GM18867 (cell line): ENCODE results near the gene PCDHGA10.
A peak's percentile ranks its signal among the peaks of the same experiment; 100 is the strongest.
"Not testable (repeated sequence)": the region's sequence is repeated elsewhere in the genome, so short reads cannot be mapped to it uniquely, and the experiment has no call there.

Experiments
- ATAC-seq: cut with Tn5 transposase; IDR thresholded peaks from one replicate; pipeline ENCODE4 v1.9.1; 2021; ENCODE audit warnings: mild to moderate bottlenecking, moderate library complexity; ENCODE audit not compliant: unreplicated experiment

Gene PCDHGA10

DNA sequence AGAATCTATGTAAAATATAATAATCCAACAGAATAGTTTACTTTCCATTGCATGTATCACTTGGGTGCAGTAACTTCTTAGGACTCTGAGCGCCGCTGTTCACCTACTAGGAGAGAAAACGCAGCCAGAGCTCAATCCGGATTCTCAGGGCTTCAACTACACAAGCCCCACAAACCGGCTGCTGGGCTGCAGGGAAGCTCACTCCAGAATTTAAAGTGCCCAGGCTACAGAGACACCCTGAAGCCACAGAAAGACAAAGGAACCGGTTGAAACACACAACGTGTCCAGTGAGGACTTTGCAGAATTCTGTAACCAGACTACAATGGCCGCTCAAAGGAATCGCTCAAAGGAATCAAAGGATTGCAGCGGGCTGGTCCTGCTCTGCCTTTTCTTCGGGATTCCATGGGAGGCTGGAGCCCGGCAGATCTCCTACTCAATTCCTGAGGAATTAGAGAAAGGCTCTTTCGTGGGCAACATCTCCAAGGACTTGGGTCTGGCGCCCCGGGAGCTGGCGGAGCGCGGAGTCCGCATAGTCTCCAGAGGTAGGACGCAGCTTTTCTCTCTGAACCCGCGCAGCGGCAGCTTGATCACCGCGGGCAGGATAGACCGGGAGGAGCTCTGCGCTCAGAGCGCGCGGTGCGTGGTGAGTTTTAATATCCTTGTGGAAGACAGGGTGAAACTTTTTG lies at the start of gene PCDHGA10:
TSS of gene PCDHGA10 (plus strand) at position 134 of the 686 bp plus-strand sequence. CDS start at position 323, 189 bp downstream.
- peak; percentile 84 for ATAC-seq

DNA sequence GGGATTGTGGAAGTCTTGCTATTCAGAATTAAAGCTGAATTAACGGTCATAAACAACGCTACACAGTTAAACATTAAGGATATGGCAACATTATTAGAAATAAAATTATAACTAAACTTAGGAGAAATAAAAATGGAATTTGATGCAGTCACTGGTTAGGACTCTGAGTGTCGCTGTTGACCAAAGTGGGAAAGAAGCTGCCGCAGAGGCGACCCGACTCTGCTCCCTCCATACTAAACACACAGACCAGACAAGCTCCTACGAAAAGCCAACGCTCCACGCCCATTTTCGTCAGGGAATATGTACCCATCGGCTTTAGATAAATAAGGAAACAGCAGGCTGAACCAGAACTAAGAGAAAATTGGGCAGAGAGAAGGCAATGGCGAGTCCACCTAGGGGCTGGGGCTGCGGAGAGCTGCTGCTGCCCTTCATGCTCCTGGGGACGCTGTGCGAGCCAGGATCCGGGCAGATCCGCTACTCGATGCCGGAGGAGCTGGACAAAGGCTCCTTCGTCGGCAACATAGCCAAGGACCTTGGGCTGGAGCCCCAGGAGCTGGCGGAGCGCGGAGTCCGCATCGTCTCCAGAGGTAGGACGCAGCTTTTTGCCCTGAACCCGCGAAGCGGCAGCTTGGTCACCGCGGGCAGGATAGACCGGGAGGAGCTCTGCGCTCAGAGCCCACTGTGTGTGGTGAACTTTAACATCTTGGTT lies 48.7 kb upstream of the PCDHGA10 start, which contains the start of gene PCDHGA5:
TSS of gene PCDHGA5 (plus strand) at position 211 of the 709 bp plus-strand sequence. CDS start at position 380, 169 bp downstream.
- no peak for ATAC-seq

DNA sequence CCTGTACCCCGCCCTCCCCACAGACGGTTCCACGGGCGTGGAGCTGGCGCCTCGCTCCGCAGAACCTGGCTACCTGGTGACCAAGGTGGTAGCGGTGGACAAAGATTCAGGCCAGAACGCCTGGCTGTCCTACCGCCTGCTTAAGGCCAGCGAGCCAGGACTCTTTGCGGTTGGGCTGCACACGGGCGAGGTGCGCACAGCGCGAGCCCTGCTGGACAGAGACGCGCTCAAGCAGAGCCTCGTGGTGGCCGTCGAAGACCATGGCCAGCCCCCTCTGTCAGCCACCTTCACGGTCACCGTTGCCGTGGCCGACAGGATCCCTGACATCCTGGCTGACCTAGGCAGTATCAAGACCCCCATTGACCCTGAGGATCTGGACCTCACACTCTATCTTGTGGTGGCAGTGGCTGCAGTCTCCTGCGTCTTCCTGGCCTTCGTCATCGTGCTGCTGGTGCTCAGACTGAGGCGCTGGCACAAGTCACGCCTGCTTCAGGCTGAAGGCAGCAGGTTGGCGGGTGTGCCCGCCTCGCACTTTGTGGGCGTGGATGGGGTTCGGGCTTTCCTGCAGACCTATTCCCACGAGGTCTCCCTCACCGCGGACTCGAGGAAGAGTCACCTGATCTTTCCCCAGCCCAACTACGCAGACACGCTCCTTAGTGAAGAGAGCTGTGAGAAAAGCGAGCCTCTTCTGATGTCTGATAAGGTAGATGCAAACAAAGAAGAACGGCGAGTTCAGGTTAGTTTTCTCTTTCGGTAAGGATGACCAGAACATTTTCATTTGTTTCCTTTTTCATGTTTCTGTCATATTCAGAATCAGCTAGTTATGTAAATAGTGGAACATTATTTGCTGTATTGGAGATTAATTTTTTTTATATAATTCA lies 46.5 kb upstream of the PCDHGA10 start:
- ATAC-seq = no peak

DNA sequence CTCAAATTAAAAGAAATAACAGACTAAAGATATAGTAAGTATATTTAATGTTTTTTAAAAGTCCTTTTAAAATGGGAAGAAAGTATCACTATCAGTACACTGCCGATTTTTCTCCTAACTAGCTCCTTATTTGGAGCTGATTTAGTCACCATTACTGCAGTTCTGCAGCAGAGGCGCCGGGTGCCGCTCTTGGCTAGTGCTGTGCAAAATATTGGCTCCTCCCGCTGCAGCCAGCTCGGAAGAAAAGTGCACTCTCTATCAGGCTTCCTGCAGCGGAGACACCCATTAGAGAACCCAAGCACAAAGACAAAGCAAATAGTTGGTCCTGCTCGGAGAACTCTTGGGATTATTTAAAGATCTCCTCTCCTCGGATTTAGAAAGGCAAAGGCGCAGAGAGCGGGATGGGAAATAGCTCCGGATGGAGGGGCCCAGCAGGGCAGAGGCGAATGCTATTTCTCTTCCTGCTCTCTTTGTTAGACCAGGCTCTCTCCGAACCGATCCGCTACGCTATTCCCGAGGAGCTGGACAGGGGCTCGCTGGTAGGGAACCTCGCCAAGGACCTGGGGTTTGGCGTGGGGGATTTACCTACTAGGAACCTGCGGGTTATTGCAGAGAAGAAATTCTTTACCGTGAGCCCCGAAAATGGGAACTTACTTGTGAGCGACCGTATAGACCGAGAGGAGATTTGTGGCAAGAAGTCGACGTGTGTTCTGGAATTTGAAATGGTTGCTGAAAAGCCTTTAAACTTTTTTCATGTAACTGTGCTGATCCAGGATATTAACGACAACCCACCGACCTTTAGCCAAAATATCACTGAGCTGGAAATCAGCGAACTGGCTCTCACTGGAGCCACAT lies 42.6 kb upstream of the PCDHGA10 start, which contains the start of gene PCDHGB3:
TSS of gene PCDHGB3 (plus strand) at position 249 of the 855 bp plus-strand sequence. CDS start at position 402, 153 bp downstream.
- ATAC-seq = peak; percentile 95

DNA sequence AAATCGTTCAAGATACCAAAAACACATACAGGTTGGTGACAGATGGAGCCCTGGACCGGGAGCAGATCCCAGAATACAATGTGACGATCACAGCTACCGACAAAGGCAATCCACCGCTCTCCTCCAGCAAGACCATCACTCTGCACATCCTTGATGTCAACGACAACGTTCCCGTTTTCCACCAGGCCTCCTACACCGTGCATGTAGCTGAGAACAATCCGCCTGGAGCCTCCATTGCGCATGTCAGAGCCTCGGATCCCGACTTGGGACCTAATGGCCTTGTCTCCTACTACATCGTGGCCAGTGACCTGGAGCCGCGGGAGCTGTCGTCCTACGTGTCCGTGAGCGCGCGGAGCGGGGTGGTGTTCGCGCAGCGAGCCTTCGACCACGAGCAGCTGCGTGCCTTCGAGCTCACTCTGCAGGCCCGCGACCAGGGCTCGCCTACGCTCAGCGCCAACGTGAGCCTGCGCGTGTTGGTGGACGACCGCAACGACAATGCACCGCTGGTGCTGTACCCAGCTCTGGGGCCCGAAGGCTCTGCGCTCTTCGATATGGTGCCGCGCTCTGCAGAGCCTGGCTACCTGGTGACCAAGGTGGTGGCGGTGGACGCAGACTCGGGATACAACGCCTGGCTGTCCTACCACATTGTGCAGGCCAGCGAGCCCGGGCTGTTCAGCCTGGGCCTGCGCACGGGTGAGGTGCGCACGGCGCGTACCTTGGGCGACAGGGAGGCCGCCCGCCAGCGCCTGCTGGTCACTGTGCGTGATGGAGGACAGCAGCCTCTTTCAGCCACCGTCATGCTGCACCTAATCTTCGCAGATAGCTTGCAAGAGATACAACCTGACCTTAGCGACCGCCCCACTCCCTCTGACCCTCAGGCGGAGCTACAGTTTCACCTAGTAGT lies 41.0 kb upstream of the PCDHGA10 start:
- no peak for ATAC-seq

DNA sequence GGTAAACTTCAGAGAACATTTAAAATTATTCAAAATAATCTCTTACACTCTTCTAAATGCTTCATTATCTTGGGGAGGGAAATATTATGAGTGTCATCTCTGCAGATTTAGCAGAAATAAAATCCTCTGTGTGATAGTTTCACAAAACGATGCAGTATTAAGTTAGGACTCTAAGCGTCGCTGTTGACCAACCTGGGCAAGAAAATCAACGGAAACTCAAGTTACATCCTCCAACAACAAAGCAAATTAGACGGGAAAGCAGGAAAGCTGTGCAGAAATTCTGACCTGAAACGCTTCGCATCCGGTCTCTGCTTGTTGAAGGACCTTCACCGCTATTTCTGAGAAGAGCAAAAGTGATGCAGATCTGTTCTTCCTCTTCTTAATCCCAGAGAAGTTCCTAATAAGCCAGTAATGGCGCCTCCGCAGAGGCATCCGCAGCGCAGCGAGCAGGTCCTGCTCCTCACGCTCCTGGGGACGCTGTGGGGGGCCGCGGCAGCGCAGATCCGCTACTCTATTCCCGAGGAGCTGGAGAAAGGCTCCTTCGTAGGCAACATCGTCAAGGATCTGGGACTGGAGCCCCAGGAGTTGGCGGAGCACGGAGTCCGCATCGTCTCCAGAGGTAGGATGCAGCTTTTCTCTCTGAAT lies 39.0 kb upstream of the PCDHGA10 start, which contains the start of gene PCDHGA6:
TSS of gene PCDHGA6 (plus strand) at position 219 of the 645 bp plus-strand sequence. CDS start at position 412, 193 bp downstream.
- ATAC-seq = no peak

DNA sequence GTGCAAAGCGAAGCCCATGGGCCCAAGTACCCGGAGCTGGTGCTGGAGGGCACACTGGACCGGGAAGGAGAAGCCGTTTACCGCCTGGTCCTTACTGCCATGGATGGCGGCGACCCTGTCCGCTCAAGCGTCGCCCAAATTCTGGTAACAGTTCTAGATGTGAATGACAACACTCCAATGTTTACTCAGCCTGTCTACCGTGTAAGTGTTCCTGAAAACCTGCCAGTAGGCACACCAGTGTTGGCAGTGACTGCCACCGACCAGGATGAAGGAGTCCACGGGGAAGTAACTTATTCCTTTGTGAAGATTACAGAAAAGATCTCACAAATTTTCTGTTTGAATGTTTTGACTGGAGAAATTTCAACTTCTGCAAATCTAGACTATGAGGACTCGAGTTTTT lies 38.2 kb upstream of the PCDHGA10 start:
- no peak for ATAC-seq

DNA sequence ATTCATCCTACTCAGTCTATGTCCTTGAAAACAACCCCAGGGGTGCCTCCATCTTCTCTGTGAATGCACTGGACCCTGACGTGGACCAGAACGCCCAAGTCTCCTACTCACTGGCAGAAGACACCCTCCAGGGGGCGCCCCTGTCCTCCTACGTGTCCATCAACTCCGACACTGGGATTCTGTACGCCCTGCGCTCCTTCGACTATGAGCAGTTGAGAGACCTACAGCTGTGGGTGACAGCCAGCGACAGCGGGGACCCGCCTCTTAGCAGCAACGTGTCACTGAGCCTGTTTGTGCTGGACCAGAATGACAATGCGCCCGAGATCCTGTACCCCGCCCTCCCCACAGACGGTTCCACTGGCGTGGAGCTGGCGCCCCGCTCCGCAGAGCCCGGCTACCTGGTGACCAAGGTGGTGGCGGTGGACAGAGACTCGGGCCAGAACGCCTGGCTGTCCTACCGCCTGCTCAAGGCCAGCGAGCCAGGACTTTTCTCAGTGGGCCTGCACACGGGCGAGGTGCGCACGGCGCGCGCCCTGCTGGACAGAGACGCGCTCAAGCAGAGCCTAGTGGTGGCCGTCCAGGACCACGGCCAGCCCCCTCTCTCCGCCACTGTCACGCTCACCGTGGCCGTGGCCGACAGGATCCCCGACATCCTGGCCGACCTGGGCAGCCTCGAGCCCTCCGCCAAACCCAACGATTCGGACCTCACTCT lies 37.2 kb upstream of the PCDHGA10 start:
- not testable (repeated sequence) for ATAC-seq

DNA sequence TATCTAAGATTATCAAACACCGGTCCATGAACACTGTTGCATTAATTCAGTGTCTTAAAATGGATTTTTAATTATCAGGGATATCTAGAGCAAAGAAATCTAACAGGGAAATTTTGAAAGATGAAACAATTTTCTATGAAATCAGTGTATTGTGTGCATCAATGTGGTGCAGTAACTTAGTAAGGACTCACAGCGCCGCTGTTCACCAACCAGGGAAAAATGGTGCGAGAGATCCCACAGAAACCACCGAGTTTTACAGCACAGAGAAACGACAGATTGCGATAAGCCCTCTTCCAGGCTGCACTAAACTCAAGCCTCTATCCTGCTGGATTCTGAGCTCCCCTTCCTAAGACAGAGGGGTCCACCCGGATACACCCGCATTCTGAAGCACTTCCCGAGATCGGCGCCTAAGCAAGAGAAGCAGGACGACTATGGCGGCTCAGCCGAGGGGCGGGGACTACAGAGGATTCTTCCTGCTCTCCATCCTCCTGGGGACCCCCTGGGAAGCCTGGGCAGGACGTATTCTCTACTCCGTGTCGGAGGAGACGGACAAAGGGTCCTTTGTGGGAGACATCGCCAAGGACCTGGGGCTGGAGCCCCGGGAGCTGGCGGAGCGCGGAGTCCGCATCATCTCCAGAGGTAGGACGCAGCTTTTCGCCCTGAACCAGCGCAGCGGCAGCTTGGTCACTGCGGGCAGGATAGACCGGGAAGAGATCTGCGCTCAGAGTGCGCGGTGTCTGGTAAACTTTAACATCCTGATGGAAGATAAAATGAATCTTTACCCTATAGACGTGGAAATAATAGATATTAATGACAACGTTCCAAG lies 30.1 kb upstream of the PCDHGA10 start, which contains the start of gene PCDHGA7:
TSS of gene PCDHGA7 (plus strand) at position 274 of the 826 bp plus-strand sequence. CDS start at position 432, 158 bp downstream.
- no peak for ATAC-seq

DNA sequence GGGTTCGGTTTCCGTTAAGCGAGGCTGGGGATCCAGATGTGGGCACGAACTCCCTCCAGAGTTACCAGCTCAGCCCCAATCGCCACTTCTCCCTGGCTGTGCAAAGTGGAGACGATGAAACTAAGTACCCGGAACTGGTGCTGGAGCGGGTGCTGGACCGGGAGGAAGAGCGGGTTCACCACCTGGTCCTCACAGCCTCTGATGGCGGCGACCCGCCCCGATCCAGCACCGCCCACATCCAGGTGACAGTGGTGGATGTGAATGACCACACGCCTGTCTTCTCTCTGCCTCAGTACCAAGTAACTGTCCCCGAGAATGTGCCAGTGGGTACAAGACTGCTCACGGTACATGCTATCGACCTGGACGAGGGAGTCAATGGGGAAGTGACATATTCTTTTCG lies 29.4 kb upstream of the PCDHGA10 start:
- no peak for ATAC-seq

DNA sequence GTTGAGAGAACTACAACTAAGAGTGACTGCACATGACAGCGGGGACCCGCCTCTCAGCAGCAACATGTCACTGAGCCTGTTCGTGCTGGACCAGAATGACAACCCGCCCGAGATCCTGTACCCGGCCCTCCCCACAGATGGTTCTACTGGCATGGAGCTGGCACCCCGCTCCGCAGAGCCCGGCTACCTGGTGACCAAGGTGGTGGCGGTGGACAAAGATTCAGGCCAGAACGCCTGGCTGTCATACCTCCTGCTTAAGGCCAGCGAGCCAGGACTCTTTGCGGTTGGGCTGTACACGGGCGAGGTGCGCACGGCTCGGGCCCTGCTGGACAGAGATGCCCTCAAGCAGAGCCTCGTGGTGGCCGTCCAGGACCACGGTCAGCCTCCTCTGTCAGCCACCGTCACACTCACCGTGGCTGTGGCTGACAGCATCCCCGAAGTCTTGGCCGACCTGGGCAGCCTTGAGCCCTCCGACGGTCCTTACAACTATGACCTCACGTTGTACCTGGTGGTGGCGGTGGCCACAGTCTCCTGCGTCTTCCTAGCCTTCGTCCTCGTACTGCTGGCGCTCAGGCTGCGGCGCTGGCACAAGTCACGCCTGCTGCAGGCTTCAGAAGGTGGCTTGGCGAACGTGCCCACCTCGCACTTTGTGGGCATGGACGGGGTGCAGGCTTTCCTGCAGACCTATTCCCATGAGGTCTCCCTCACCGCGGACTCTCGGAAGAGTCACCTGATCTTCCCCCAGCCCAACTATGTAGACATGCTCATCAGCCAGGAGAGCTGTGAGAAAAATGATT lies 28.1 kb upstream of the PCDHGA10 start:
- ATAC-seq = no peak

DNA sequence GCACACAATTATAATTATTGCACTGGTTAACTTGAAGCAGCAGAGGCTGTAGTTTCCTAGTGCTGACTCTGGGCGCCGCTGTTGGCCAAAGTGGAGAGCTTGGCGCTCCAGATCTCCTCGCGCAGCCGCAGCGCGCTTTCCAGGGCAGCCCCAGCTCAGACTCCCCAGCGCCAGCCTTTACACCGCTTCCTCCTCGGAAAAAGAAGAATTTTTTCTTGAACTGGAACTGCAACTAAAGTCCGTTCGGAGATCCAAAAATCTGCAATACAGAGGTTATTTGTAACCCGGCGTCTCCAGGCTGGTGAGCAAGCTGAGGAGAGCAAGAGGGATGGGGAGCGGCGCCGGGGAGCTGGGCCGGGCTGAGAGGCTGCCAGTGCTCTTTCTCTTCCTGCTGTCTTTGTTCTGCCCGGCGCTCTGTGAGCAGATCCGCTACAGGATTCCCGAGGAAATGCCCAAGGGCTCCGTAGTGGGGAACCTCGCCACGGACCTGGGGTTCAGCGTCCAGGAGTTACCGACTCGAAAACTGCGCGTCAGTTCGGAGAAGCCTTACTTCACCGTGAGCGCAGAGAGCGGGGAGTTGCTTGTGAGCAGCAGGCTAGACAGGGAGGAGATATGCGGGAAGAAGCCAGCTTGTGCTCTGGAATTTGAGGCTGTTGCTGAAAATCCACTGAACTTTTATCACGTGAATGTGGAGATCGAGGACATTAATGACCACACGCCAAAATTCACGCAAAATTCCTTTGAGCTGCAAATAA lies 25.1 kb upstream of the PCDHGA10 start, which contains the start of gene PCDHGB4:
TSS of gene PCDHGB4 (plus strand) at position 142 of the 755 bp plus-strand sequence. CDS start at position 329, 187 bp downstream.
- ATAC-seq = peak; percentile 71

DNA sequence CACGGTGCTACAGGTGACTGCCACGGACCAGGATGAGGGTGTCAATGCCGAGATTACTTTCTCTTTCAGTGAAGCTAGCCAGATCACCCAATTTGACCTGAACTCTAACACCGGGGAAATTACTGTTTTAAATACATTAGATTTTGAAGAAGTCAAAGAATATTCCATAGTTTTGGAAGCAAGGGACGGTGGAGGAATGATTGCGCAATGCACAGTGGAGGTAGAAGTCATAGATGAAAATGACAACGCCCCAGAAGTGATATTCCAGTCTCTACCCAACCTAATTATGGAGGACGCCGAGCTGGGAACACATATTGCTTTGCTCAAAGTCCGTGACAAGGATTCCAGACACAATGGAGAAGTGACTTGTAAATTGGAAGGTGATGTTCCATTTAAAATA lies 24.1 kb upstream of the PCDHGA10 start:
- no peak for ATAC-seq

DNA sequence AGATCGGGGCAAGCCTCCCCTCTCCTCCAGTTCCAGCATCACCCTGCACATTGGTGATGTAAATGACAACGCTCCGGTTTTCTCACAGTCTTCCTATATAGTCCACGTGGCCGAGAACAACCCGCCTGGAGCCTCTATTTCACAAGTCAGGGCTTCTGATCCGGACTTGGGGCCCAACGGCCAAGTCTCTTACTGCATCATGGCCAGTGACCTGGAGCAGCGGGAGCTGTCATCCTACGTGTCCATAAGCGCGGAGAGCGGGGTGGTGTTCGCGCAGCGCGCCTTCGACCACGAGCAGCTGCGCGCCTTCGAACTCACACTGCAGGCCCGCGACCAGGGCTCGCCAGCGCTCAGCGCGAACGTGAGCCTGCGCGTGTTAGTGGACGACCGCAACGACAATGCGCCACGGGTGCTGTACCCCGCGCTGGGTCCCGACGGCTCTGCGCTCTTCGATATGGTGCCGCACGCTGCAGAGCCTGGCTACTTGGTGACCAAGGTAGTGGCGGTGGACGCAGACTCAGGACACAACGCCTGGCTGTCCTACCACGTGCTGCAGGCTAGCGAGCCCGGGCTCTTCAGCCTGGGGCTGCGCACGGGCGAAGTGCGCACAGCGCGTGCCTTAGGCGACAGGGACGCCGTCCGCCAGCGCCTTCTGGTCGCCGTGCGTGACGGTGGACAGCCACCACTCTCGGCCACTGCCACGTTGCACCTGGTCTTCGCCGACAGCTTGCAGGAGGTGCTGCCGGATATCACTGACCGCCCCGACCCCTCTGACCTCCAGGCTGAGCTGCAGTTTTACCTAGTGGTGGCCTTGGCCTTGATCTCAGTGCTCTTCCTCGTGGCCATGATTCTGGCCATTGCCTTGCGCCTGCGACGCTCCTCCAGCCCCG lies 23.4 kb upstream of the PCDHGA10 start:
- ATAC-seq = no peak
